Measurements from ENCODE around the gene RRAS. TPM values are rescaled to one million over a fixed set of nuclear protein-coding genes. Genes with fewer than 3 reads are reported as not detected.

Gene RRAS
- total RNA-seq, 2 donors from 2014 or later: 6.6 to 9.1 TPM

- DNase-seq (no peak), ATAC-seq (no peak)
- Mint-ChIP-seq H3K4me1 (peaks cover 20% of the 10 kb centered on the region), H3K27me3 (no peaks in the 10 kb centered on the region), H3K36me3 (ENCODE audit: low read depth) (peaks cover 6% of the 10 kb centered on the region), H3K4me3 (no peak overlapping the region), H3K27ac (no peak overlapping the region)
- H3K9me3 ChIP-seq (ENCODE audit: control insufficient read depth, low read length, poor library complexity, severe bottlenecking): no peaks in the 10 kb centered on the region
Observed at GRCh38 chr19:49597703-49597974, 42.3 kb downstream of the RRAS start.

GRCh38 chr19:49596954-49597702 is 42.8 kb downstream of the RRAS start:
- Mint-ChIP-seq H3K36me3 (ENCODE audit: low read depth) (peaks cover 6% of the 10 kb centered on the region), H3K4me3 (no peak overlapping the region), H3K27ac (no peak overlapping the region), H3K27me3 (no peaks in the 10 kb centered on the region), H3K4me1 (peaks cover 24% of the 10 kb centered on the region)
- ATAC-seq: no peak
- DNase-seq: no peak
- no peaks in the 10 kb centered on the region for H3K9me3 ChIP-seq (ENCODE audit: control insufficient read depth, low read length, poor library complexity, severe bottlenecking)

GRCh38 chr19:49596407-49596806 is 43.5 kb downstream of the RRAS start:
- Mint-ChIP-seq H3K36me3 (ENCODE audit: low read depth) (peaks cover 6% of the 10 kb centered on the region), H3K27ac (no peak overlapping the region), H3K4me3 (no peak overlapping the region), H3K27me3 (no peaks in the 10 kb centered on the region), H3K4me1 (peaks cover 24% of the 10 kb centered on the region)
- ATAC-seq (no peak), DNase-seq (no peak)
- H3K9me3 ChIP-seq (ENCODE audit: control insufficient read depth, low read length, poor library complexity, severe bottlenecking): no peaks in the 10 kb centered on the region

- no peak for ATAC-seq
- H3K36me3 Mint-ChIP-seq (ENCODE audit: low read depth): peaks cover 3% of the 10 kb centered on the region
- H3K4me3 Mint-ChIP-seq: no peak overlapping the region
- H3K27ac Mint-ChIP-seq: no peak overlapping the region
- no peaks in the 10 kb centered on the region for H3K27me3 Mint-ChIP-seq
- peaks cover 24% of the 10 kb centered on the region for H3K4me1 Mint-ChIP-seq
- DNase-seq: no peak
- H3K9me3 ChIP-seq (ENCODE audit: control insufficient read depth, low read length, poor library complexity, severe bottlenecking): no peaks in the 10 kb centered on the region
Observed at GRCh38 chr19:49595819-49596404, 44.0 kb downstream of the RRAS start.

GRCh38 chr19:49594993-49595818 is 44.7 kb downstream of the RRAS start:
- Mint-ChIP-seq H3K36me3 (ENCODE audit: low read depth) (peaks cover 2% of the 10 kb centered on the region), H3K4me3 (no peak overlapping the region), H3K4me1 (peaks cover 24% of the 10 kb centered on the region), H3K27ac (peak overlapping the region; percentile 93), H3K27me3 (no peaks in the 10 kb centered on the region)
- DNase-seq (no peak), ATAC-seq (no peak)
- no peaks in the 10 kb centered on the region for H3K9me3 ChIP-seq (ENCODE audit: control insufficient read depth, low read length, poor library complexity, severe bottlenecking)

- DNase-seq (no peak), ATAC-seq (no peak)
- Mint-ChIP-seq H3K4me3 (peak overlapping the region; percentile 93), H3K27ac (peak overlapping the region; percentile 93), H3K36me3 (ENCODE audit: low read depth) (peaks cover 2% of the 10 kb centered on the region), H3K27me3 (no peaks in the 10 kb centered on the region), H3K4me1 (peaks cover 24% of the 10 kb centered on the region)
- no peaks in the 10 kb centered on the region for H3K9me3 ChIP-seq (ENCODE audit: control insufficient read depth, low read length, poor library complexity, severe bottlenecking)
Observed at GRCh38 chr19:49594157-49594992, 45.6 kb downstream of the RRAS start.

- Mint-ChIP-seq H3K36me3 (ENCODE audit: low read depth) (peaks cover 2% of the 10 kb centered on the region), H3K4me3 (peak overlapping the region; percentile 93), H3K4me1 (peaks cover 27% of the 10 kb centered on the region), H3K27ac (peak overlapping the region; percentile 93), H3K27me3 (no peaks in the 10 kb centered on the region)
- H3K9me3 ChIP-seq (ENCODE audit: control insufficient read depth, low read length, poor library complexity, severe bottlenecking): no peaks in the 10 kb centered on the region
- ATAC-seq (peak; percentile 62), DNase-seq (peak; percentile 83 to 88 (median 85))
Observed at GRCh38 chr19:49593233-49594113, 46.5 kb downstream of the RRAS start.

- no peaks in the 10 kb centered on the region for H3K9me3 ChIP-seq (ENCODE audit: control insufficient read depth, low read length, poor library complexity, severe bottlenecking)
- Mint-ChIP-seq H3K4me3 (peak overlapping the region; percentile 93), H3K27me3 (no peaks in the 10 kb centered on the region), H3K4me1 (peaks cover 27% of the 10 kb centered on the region), H3K36me3 (ENCODE audit: low read depth) (peaks cover 2% of the 10 kb centered on the region), H3K27ac (peak overlapping the region; percentile 93)
- no peak for ATAC-seq
- no peak for DNase-seq
Observed at GRCh38 chr19:49592486-49593232, 47.3 kb downstream of the RRAS start.

- ATAC-seq (no peak), DNase-seq (peak in 2 of 3 donors; percentile 39 to 50)
- Mint-ChIP-seq H3K36me3 (ENCODE audit: low read depth) (peaks cover 2% of the 10 kb centered on the region), H3K4me3 (peak overlapping the region; percentile 93), H3K4me1 (peaks cover 27% of the 10 kb centered on the region), H3K27ac (peak overlapping the region; percentile 93), H3K27me3 (no peaks in the 10 kb centered on the region)
- no peaks in the 10 kb centered on the region for H3K9me3 ChIP-seq (ENCODE audit: control insufficient read depth, low read length, poor library complexity, severe bottlenecking)
Observed at GRCh38 chr19:49591731-49592485, 48.0 kb downstream of the RRAS start.

GRCh38 chr19:49590971-49591730 is 48.8 kb downstream of the RRAS start, which contains the start of gene PRR12:
Gene PRR12, plus strand, starts transcription at chr19:49591182. Its CDS starts 473 bp downstream, at chr19:49591655.
- peak; percentile 50 to 81 (median 72) for DNase-seq
- H3K9me3 ChIP-seq (ENCODE audit: control insufficient read depth, low read length, poor library complexity, severe bottlenecking): no peaks in the 10 kb centered on the region
- Mint-ChIP-seq H3K4me3 (peak within 1 kb of the TSS; percentile 93), H3K27me3 (no peaks in the 10 kb centered on the region), H3K4me1 (peaks cover 27% of the 10 kb centered on the region), H3K36me3 (ENCODE audit: low read depth) (peaks cover 2% of the 10 kb centered on the region), H3K27ac (peak within 1 kb of the TSS; percentile 93)
- ATAC-seq: peak; percentile 30

All from T-helper 17 cell (primary cell).